Lower leg skin (tissue), 3 donors: ENCODE data around the gene CKS1B.

ENCODE experiments used
- CTCF ChIP-seq, 3 donors: fragments of 450-650 bp; IDR thresholded peaks; one replicate each; pipeline ENCODE4 v1.5.1; 2016; ENCODE audit warnings: antibody characterized with exemption in 3 of 3, mild to moderate bottlenecking in 3 of 3, moderate library complexity in 2 of 3
- POLR2A ChIP-seq, 2 donors: fragments of 450-650 bp; IDR thresholded peaks; one replicate each; pipeline ENCODE4 v1.6.1; 2016 to 2017; ENCODE audit warnings: antibody characterized with exemption in 2 of 2, mild to moderate bottlenecking in 1 of 2, moderate library complexity in 1 of 2

- no peak for TF ChIP-seq CTCF (IDR thresholded peaks at IDR 0.05)
- TF ChIP-seq POLR2A (IDR thresholded peaks at IDR 0.05): no peak
Measured at GRCh38 chr1:155011004-155011416, 36.5 kb downstream of the CKS1B start.
